ENCODE data around the gene MEST. TPM values are rescaled to one million over a fixed set of nuclear protein-coding genes. Genes with fewer than 3 reads are reported as not detected.
A peak's percentile ranks its signal among the peaks of the same experiment; 100 is the strongest.
"Not testable (repeated sequence)": the region's sequence is repeated elsewhere in the genome, so short reads cannot be mapped to it uniquely, and the experiment has no call there.

The MEST gene
- polyA plus RNA-seq, 1 donor = 169 TPM

DNA sequence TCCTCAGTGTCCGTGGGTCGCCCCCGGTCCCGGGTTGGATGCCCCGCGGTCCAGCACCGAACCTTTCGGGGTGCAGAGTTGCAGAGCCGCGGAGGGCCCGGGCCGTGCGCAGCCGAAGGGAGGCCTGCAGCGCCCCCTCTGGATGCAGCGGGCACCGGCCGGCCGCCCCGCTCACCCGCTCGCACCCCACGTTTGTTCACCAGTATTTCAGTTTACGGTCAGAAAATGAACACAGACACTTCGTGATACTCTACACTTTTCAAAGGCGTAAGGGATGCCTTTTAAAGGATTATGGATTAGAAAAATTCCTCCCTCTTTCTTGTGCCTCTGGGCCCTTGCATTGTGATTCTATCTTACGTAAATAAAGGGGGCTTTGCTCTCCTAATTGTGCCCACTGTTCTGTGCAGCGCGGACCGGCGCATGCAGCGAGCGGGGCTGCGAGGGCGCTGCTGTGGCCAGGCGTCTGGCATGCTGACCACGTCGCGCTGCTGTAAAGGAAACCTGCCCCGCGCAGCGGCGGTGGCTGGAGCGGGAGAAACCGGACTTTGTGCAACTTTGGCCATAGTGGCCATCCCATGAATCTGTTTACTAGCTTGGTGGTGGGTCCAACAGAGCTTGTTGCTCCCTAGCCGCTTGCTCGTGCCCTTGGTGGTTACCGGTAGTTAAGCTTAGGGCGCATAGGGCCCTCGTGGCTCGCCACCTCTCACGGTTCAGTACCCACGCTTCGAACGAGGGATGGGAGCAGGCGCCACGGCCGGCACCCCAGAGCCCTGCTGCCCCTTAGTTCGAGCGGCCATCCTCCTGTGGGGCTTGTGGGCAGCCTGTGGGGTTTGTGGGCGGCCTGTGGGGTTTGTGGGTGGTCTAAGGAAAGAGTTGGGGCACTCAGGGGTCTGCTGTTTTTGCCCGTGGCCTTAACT, 739 bp upstream of the MEST start:
- Histone ChIP-seq H3K27ac (ENCODE audit: low read length) (peak overlapping the region; percentile 58), H3K36me3 (ENCODE audit: control insufficient read depth, insufficient read depth, low read length) (peaks cover 4% of the 10 kb centered on the region), H3K27me3 (ENCODE audit: control insufficient read depth, insufficient read depth, low read length) (peaks cover 8% of the 10 kb centered on the region), H3K9me3 (ENCODE audit: control insufficient read depth, low read depth, low read length) (peaks cover 25% of the 10 kb centered on the region), H3K4me3 (ENCODE audit: low read length) (peak overlapping the region; percentile 43), H3K4me1 (ENCODE audit: control insufficient read depth, insufficient read depth, low read length) (peaks cover 18% of the 10 kb centered on the region)
- WGBS (ENCODE audit: insufficient coverage, low lambda C conversion rate) = no CpG with 5 or more reads among the region's 62 CpGs
- DNase-seq = peak in 1 of 2 donors; percentile 55

DNA sequence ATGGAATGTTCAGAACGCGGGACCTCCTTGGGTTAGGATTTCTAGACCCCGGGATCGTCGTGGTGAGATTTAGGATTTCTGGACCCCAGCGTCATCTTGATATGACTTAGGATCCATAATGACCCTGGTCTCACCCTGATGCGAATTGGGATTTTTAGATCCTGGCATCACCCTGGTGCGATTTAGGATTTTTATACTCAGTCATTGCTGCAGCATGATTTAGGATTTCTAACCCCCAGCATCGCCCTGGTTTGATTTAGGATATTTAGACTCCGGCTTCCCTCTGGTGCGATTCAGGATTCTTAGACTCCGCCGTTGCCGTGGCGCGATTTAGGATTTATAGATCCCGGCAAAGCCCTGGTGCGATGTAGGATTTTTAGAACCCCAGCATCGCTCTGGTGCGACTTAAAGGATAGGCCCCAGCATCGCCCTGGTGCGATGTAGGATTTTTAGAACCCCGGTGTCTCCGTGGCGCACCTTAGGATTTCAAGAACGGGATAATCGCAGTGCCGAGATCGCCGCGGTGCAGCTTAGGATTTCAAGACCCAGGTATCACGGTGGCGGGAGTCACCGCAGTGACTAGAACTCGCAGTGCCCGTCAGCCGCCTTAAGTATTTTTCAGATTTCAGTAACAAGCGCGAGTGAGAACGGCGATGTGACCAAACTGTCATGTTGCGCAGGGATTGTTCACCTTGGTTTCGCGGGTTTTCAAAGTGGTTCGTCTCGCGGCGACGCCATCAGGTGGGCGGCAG, 814 bp downstream of the MEST start:
- Histone ChIP-seq H3K4me1 (ENCODE audit: control insufficient read depth, insufficient read depth, low read length) (peaks cover 12% of the 10 kb centered on the region), H3K4me3 (ENCODE audit: low read length) (peak overlapping the region; percentile 50), H3K27ac (ENCODE audit: low read length) (no peak overlapping the region), H3K36me3 (ENCODE audit: control insufficient read depth, insufficient read depth, low read length) (peaks cover 12% of the 10 kb centered on the region), H3K27me3 (ENCODE audit: control insufficient read depth, insufficient read depth, low read length) (peaks cover 8% of the 10 kb centered on the region), H3K9me3 (ENCODE audit: control insufficient read depth, low read depth, low read length) (peaks cover 23% of the 10 kb centered on the region)
- DNase-seq = peak in 1 of 2 donors; percentile 14
- WGBS (ENCODE audit: insufficient coverage, low lambda C conversion rate) = 40% methylated on average over 1 of the region's 50 CpGs

DNA sequence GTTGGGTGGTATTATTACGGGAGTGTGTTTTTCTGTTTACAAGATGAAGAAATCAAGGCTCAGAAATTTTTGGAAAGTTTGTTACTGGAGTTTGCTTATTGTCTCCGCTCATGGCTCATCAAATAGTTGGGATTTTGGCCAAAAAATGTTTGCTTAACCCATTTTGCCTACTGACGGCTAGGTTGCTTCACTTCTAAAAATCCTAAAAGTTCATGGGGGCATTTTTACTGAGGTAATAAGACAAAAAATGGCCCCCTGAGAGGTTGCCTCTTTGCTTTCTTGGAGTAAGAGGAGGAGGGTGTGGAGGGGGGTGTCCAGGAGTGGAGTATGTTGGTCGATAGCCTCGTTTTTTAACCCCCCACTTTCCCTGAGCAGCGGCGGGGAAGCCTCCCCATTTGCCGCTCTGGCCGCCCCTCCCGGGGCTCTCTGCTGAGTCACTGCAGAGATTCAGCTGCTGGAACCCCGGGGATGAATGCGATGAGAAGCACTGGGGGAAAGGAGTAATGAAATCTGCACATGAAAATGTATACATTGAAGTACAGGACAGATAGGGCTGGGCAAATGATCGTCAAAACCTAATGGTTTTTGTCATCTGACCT, 1.5 kb downstream of the MEST start:
- Histone ChIP-seq H3K4me1 (ENCODE audit: control insufficient read depth, insufficient read depth, low read length) (peaks cover 8% of the 10 kb centered on the region), H3K4me3 (ENCODE audit: low read length) (peak overlapping the region; percentile 50), H3K27me3 (ENCODE audit: control insufficient read depth, insufficient read depth, low read length) (peaks cover 8% of the 10 kb centered on the region), H3K9me3 (ENCODE audit: control insufficient read depth, low read depth, low read length) (peaks cover 23% of the 10 kb centered on the region), H3K36me3 (ENCODE audit: control insufficient read depth, insufficient read depth, low read length) (peaks cover 19% of the 10 kb centered on the region), H3K27ac (ENCODE audit: low read length) (no peak overlapping the region)
- WGBS (ENCODE audit: insufficient coverage, low lambda C conversion rate) = no CpG with 5 or more reads among the region's 13 CpGs
- peak in 1 of 2 donors; percentile 22 for DNase-seq

DNA sequence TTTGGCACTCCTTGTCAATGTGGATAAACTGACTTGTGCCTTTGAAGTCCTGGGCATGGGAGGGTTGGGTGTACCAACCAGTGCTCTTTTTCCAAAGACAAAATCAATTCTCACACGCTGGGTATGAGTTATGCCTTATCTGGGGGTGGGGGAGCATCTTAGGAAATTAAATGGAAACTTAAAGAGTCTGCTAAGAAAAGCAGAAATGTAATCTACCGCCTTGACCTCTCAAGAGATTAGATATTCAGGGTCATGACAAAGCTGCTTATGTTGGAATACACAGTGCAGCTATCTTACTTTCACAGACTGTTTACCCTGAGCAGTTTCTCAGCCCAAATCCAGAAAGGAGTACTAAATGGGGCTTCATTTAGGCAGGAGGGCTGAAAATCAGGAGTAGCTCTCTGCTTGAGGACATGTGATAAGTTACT, 2.6 kb downstream of the MEST start:
- H3K9me3 ChIP-seq (ENCODE audit: control insufficient read depth, low read depth, low read length) = peaks cover 23% of the 10 kb centered on the region
- WGBS (ENCODE audit: insufficient coverage, low lambda C conversion rate) = no CpG with 5 or more reads among the region's 2 CpGs
- DNase-seq = no peak
- H3K36me3 ChIP-seq (ENCODE audit: control insufficient read depth, insufficient read depth, low read length) = peaks cover 25% of the 10 kb centered on the region
- no peak overlapping the region for H3K27ac ChIP-seq (ENCODE audit: low read length)
- no peak overlapping the region for H3K4me3 ChIP-seq (ENCODE audit: low read length)
- H3K4me1 ChIP-seq (ENCODE audit: control insufficient read depth, insufficient read depth, low read length) = peaks cover 3% of the 10 kb centered on the region
- H3K27me3 ChIP-seq (ENCODE audit: control insufficient read depth, insufficient read depth, low read length) = peaks cover 8% of the 10 kb centered on the region

DNA sequence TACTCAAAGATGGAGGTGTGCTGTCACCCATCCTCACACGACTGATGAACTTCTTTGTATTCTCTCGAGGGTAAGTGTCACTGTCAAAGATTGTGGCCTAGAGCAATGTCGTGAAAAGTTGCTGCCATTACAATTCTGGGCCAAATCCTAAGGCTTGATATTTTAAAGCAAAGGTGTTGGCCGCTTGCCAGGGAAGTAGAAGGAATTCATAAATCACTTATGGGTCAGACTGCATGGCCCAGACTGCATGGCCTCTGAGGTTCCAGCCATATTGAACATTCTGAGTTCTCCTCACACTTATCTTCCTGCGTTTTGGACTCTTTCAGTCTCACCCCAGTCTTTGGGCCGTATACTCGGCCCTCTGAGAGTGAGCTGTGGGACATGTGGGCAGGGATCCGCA, 8.6 kb downstream of the MEST start:
- no CpG with 5 or more reads among the region's 8 CpGs for WGBS (ENCODE audit: insufficient coverage, low lambda C conversion rate)
- H3K4me1 ChIP-seq (ENCODE audit: control insufficient read depth, insufficient read depth, low read length) = no peaks in the 10 kb centered on the region
- H3K36me3 ChIP-seq (ENCODE audit: control insufficient read depth, insufficient read depth, low read length) = peaks cover 71% of the 10 kb centered on the region
- no peaks in the 10 kb centered on the region for H3K27me3 ChIP-seq (ENCODE audit: control insufficient read depth, insufficient read depth, low read length)
- H3K9me3 ChIP-seq (ENCODE audit: control insufficient read depth, low read depth, low read length) = no peaks in the 10 kb centered on the region
- DNase-seq = no peak
- no peak overlapping the region for H3K4me3 ChIP-seq (ENCODE audit: low read length)
- no peak overlapping the region for H3K27ac ChIP-seq (ENCODE audit: low read length)

DNA sequence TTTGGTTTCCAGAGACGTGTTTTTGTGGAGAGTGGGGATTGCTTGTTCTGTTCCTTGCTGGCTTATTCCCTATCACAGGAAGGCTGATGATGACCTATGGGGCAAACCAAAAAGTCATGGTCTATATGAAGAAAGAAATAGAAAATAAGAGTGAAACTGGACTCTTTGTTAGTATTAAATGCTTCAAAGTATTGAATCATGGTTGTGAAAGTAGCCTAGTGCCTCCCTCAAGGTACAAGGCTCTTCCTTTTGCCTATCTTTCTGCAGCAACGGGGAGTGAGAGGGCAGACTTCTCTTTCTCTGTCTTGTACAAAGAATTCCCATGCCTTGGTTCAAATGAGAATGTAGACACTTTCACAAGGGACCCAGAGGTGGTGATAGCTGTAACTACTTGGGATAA, 9.0 kb downstream of the MEST start:
- Histone ChIP-seq H3K27ac (ENCODE audit: low read length) (no peak overlapping the region), H3K27me3 (ENCODE audit: control insufficient read depth, insufficient read depth, low read length) (no peaks in the 10 kb centered on the region), H3K4me1 (ENCODE audit: control insufficient read depth, insufficient read depth, low read length) (no peaks in the 10 kb centered on the region), H3K4me3 (ENCODE audit: low read length) (no peak overlapping the region), H3K36me3 (ENCODE audit: control insufficient read depth, insufficient read depth, low read length) (peaks cover 73% of the 10 kb centered on the region), H3K9me3 (ENCODE audit: control insufficient read depth, low read depth, low read length) (no peaks in the 10 kb centered on the region)
- WGBS (ENCODE audit: insufficient coverage, low lambda C conversion rate) = no CpG with 5 or more reads among the region's 2 CpGs
- no peak for DNase-seq

DNA sequence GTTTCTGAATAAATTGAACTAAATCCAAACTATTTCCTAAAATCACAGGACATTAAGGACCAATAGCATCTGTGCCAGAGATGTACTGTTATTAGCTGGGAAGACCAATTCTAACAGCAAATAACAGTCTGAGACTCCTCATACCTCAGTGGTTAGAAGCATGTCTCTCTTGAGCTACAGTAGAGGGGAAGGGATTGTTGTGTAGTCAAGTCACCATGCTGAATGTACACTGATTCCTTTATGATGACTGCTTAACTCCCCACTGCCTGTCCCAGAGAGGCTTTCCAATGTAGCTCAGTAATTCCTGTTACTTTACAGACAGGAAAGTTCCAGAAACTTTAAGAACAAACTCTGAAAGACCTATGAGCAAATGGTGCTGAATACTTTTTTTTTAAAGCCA, 13.9 kb downstream of the MEST start:
- Histone ChIP-seq H3K36me3 (ENCODE audit: control insufficient read depth, insufficient read depth, low read length) (peaks cover 67% of the 10 kb centered on the region), H3K9me3 (ENCODE audit: control insufficient read depth, low read depth, low read length) (no peaks in the 10 kb centered on the region), H3K27ac (ENCODE audit: low read length) (no peak overlapping the region), H3K27me3 (ENCODE audit: control insufficient read depth, insufficient read depth, low read length) (no peaks in the 10 kb centered on the region), H3K4me3 (ENCODE audit: low read length) (no peak overlapping the region), H3K4me1 (ENCODE audit: control insufficient read depth, insufficient read depth, low read length) (no peaks in the 10 kb centered on the region)
- no peak for DNase-seq

DNA sequence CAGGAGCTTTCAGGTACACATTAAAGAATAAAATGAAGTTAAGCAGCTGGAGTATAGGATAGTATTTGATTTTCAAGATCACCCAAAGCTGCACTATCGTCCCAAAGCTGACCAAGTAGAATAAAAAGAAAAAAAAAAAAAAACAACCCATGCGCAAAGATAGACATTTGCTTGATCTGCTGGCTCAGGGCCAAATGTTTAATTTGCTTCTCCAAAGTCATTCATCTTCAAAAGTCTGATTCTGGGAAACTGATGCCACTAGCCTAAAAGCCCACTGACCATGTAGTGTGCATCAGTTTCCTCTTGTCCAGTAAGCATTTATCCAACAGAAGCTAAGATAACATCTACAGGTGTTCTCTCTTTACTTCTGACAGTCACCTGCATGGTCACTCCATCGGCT, 14.5 kb downstream of the MEST start:
- H3K9me3 ChIP-seq (ENCODE audit: control insufficient read depth, low read depth, low read length) = no peaks in the 10 kb centered on the region
- 83% methylated on average over 1 of the region's 3 CpGs for WGBS (ENCODE audit: insufficient coverage, low lambda C conversion rate)
- H3K27me3 ChIP-seq (ENCODE audit: control insufficient read depth, insufficient read depth, low read length) = no peaks in the 10 kb centered on the region
- H3K4me1 ChIP-seq (ENCODE audit: control insufficient read depth, insufficient read depth, low read length) = no peaks in the 10 kb centered on the region
- H3K27ac ChIP-seq (ENCODE audit: low read length) = no peak overlapping the region
- no peak for DNase-seq
- H3K36me3 ChIP-seq (ENCODE audit: control insufficient read depth, insufficient read depth, low read length) = peaks cover 62% of the 10 kb centered on the region
- no peak overlapping the region for H3K4me3 ChIP-seq (ENCODE audit: low read length)

DNA sequence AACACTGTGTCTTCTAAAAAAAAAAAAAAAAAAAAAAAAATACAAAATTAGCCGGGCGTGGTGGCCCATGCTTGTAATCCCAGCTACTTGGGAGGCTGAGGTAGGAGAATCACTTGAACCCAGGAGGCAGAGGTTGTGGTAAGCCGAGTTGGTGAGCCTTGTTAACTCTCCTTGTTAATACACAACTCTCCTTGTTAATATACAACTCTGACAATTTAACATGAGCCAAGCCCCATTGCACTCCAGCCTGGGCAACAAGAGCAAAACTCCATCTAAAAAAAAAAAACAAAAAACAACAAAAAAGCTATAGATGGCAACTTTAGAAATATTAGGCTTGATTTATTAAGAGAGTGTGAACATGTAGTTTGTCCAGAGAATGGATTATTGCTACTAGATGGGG, 20.2 kb downstream of the MEST start:
- not testable (repeated sequence) for DNase-seq
- no CpG with 5 or more reads among the region's 3 CpGs for WGBS (ENCODE audit: insufficient coverage, low lambda C conversion rate)

DNA sequence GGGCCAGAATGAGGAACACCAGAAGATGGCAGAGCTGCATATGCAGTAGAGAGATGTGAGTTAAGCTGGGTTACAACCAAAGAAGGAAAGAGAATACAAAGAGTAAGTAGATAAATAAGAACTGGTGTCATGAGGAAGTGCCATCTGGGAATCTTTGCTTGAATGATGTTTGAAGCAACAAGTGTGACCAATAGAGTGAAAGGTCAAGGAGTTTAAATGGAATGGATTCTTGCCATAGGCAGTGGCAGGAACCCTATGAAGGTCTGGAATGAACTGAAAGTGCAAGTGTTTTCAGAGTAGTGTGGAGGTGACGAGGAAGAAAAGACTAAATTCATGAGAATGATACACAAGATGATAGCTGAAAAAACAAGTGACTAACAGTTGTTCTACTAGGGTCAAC, 21.6 kb downstream of the MEST start:
- DNase-seq = no peak
- H3K27ac ChIP-seq (ENCODE audit: low read length) = no peak overlapping the region
- H3K9me3 ChIP-seq (ENCODE audit: control insufficient read depth, low read depth, low read length) = no peaks in the 10 kb centered on the region
- no peak overlapping the region for H3K4me3 ChIP-seq (ENCODE audit: low read length)
- H3K4me1 ChIP-seq (ENCODE audit: control insufficient read depth, insufficient read depth, low read length) = no peaks in the 10 kb centered on the region
- peaks cover 32% of the 10 kb centered on the region for H3K36me3 ChIP-seq (ENCODE audit: control insufficient read depth, insufficient read depth, low read length)
- H3K27me3 ChIP-seq (ENCODE audit: control insufficient read depth, insufficient read depth, low read length) = no peaks in the 10 kb centered on the region
- WGBS (ENCODE audit: insufficient coverage, low lambda C conversion rate) = 86% methylated on average over 1 of the region's 1 CpG

More for the DNA sequence above, 20.2 kb downstream of the MEST start:
- not testable (repeated sequence) for H3K4me3 ChIP-seq (ENCODE audit: low read length); H3K9me3 ChIP-seq (ENCODE audit: control insufficient read depth, low read depth, low read length); H3K27me3 ChIP-seq (ENCODE audit: control insufficient read depth, insufficient read depth, low read length); H3K27ac ChIP-seq (ENCODE audit: low read length); H3K4me1 ChIP-seq (ENCODE audit: control insufficient read depth, insufficient read depth, low read length)
- H3K36me3 ChIP-seq (ENCODE audit: control insufficient read depth, insufficient read depth, low read length) = peaks cover 44% of the 10 kb centered on the region

Measured in large intestine (tissue), 3 donors.